Kidney (tissue), 14 donors: Measurements from ENCODE around the gene SLC7A6OS. TPM values are rescaled to one million over a fixed set of nuclear protein-coding genes. Genes with fewer than 3 reads are reported as not detected.

Source experiments
- DNase-seq, 5 donors: peaks; one replicate each; pipeline ENCODE4 v3.0.0-alpha.2; 2013 to 2020
- FAIRE-seq: peaks from 2 replicates; lab custom pipeline; 2012; peaks lifted over from hg19 to GRCh38; lab: Jason Lieb, UNC
- H3K27ac ChIP-seq, 2 donors: one replicate each; pipeline ENCODE4 v1.7.0; 2013; ENCODE audit warnings: low read depth in 2 of 2, low read length in 2 of 2, inconsistent platforms in 1 of 2
- H3K27me3 ChIP-seq: one replicate; pipeline ENCODE4 v1.7.1; 2013; ENCODE audit warnings: low read length, inconsistent platforms; ENCODE audit not compliant: control insufficient read depth, insufficient read depth
- H3K36me3 ChIP-seq, 3 donors: one replicate each; pipeline versions ENCODE4 v1.7.0 to v1.7.1; 2013; ENCODE audit warnings: low read length in 3 of 3, control low read depth in 1 of 3, inconsistent platforms in 1 of 3; ENCODE audit not compliant: insufficient read depth in 3 of 3, control insufficient read depth in 2 of 3
- H3K4me1 ChIP-seq, 3 donors: one replicate each; pipeline versions ENCODE4 v1.7.0 to v1.7.1; 2013; ENCODE audit warnings: low read length in 3 of 3, inconsistent platforms in 1 of 3, low read depth in 1 of 3; ENCODE audit not compliant: control insufficient read depth in 2 of 3, insufficient read depth in 2 of 3
- H3K4me3 ChIP-seq, 3 donors: one replicate each; pipeline versions ENCODE4 v1.7.0 to v1.8.1; 2013; ENCODE audit warnings: low read length in 3 of 3, control low read depth in 1 of 3, inconsistent platforms in 1 of 3
- H3K9ac ChIP-seq, 3 donors: one replicate each; pipeline versions ENCODE4 v1.7.0 to v1.7.1; 2013; ENCODE audit warnings: low read length in 3 of 3, control low read depth in 1 of 3, inconsistent platforms in 1 of 3
- H3K9me3 ChIP-seq, 3 donors: one replicate each; pipeline versions ENCODE4 v1.7.0 to v1.7.1; 2013; ENCODE audit warnings: low read length in 3 of 3, control low read depth in 1 of 3, inconsistent platforms in 1 of 3; ENCODE audit not compliant: control insufficient read depth in 2 of 3, insufficient read depth in 1 of 3
- CTCF ChIP-seq: IDR thresholded peaks from 3 replicates; pipeline ENCODE4 v1.5.1; 2012; ENCODE audit warnings: mild to moderate bottlenecking, moderate library complexity, borderline replicate concordance; ENCODE audit not compliant: insufficient read depth; ENCODE audit errors: extremely low read depth
- intact Hi-C: fragments of 100-400 bp; cut with DNase I; formaldehyde crosslinking; loops from one replicate; pipeline ENCODE4 v1.11.1; 2022
- polyA plus RNA-seq: library from polyadenylated mRNA; stranded (reverse); fragments of 350-450 nt; fragmentation: Illumina TruSeq; extraction: RNeasy Lipid Tissue Mini Kit (QIAGEN cat#74804); gene quantifications from one replicate; pipeline ENCODE4 v1.2.3, GENCODE V29; 2014; ENCODE audit warnings: low read depth, low replicate concordance; ENCODE audit not compliant: insufficient read depth
- total RNA-seq: library from RNA; stranded (reverse); fragmentation: NEBNext Ultra II Directional; extraction: Animal tissue kit (Norgen Biotek cat#: 25700); gene quantifications from one replicate; pipeline ENCODE4 v1.2.1, GENCODE V29; 2021
- donor health status: control.
- donor health status: control.
- donor health status: control.
- donor health status: control.
- donor health status: control.
- donor health status: DM: yes; HTN: yes; CAD: no.
- donor health status: Normal renal cell carcinoma (clear cell type).

SLC7A6OS gene
- total and polyA plus RNA-seq, 2 donors from 2014 or later: 9.2 to 20.3 TPM

GRCh38 chr16:68297908-68298307, 12.8 kb downstream of the SLC7A6OS start:
- FAIRE-seq: no peak
- Histone ChIP-seq H3K9me3 (no peaks in the 10 kb centered on the region), H3K9ac (no peak overlapping the region), H3K27me3 (no peaks in the 10 kb centered on the region), H3K4me1 (peaks cover 0 to 9% (median 9%) of the 10 kb centered on the region in 3 donors), H3K4me3 (no peak overlapping the region), H3K36me3 (peaks cover 4 to 57% (median 52%) of the 10 kb centered on the region in 3 donors), H3K27ac (no peak overlapping the region)
- DNase-seq: no peak
- intact Hi-C loops: no loop called here
- TF ChIP-seq CTCF: no peak

- Histone ChIP-seq H3K27ac (no peak overlapping the region), H3K27me3 (no peaks in the 10 kb centered on the region), H3K4me1 (peaks cover 0 to 9% (median 9%) of the 10 kb centered on the region in 3 donors), H3K9ac (no peak overlapping the region), H3K36me3 (peaks cover 2 to 50% (median 44%) of the 10 kb centered on the region in 3 donors), H3K9me3 (no peaks in the 10 kb centered on the region), H3K4me3 (no peak overlapping the region)
- no peak for DNase-seq
- intact Hi-C loops: no loop called here
- TF ChIP-seq CTCF: no peak
- no peak for FAIRE-seq
Observed at GRCh38 chr16:68296693-68297092, 14.1 kb downstream of the SLC7A6OS start.

- intact Hi-C loops: no loop called here
- Histone ChIP-seq H3K4me3 (no peak overlapping the region), H3K27me3 (no peaks in the 10 kb centered on the region), H3K4me1 (peaks cover 0 to 9% (median 9%) of the 10 kb centered on the region in 3 donors), H3K9me3 (no peaks in the 10 kb centered on the region), H3K27ac (no peak overlapping the region), H3K36me3 (peaks cover 4 to 49% (median 46%) of the 10 kb centered on the region in 3 donors), H3K9ac (no peak overlapping the region)
- no peak for TF ChIP-seq CTCF
- FAIRE-seq (no peak), DNase-seq (no peak)
Observed at GRCh38 chr16:68296291-68296690, 14.5 kb downstream of the SLC7A6OS start.

- FAIRE-seq: no peak
- H3K36me3 ChIP-seq: peaks cover 4 to 27% (median 21%) of the 10 kb centered on the region in 3 donors
- intact Hi-C loops: no loop called here
Observed at GRCh38 chr16:68292425-68292824, 18.3 kb downstream of the SLC7A6OS start.

More at GRCh38 chr16:68292425-68292824, 18.3 kb downstream of the SLC7A6OS start:
- H3K27me3 ChIP-seq: no peaks in the 10 kb centered on the region
- H3K4me1 ChIP-seq: peaks cover 0 to 14% (median 4%) of the 10 kb centered on the region in 3 donors
- H3K9ac ChIP-seq: no peak overlapping the region
- no peak for TF ChIP-seq CTCF
- H3K9me3 ChIP-seq: no peaks in the 10 kb centered on the region
- H3K27ac ChIP-seq: no peak overlapping the region
- no peak for DNase-seq
- no peak overlapping the region for H3K4me3 ChIP-seq
